HCT116 (cell line): ENCODE data around the gene TBC1D30. TPM values are rescaled to one million over a fixed set of nuclear protein-coding genes. Genes with fewer than 3 reads are reported as not detected.

ENCODE experiments used
- ATAC-seq: fragments of 200-7000 bp; cut with Tn5 transposase; 2 replicates; pipeline ENCODE4 v1.9.1; 2020; ENCODE audit warnings: mild to moderate bottlenecking, moderate library complexity
- BruUV-seq: library from RNA; stranded (reverse); fragments of 400-500 nt; replicated peaks from 2 replicates; lab custom pipeline; 2021; lab: Mats Ljungman, UMichigan
- CTCF ChIA-PET: fragments of 300-600 bp; sonication (Branson Sonifier 250); formaldehyde crosslinking; loops from one replicate; lab custom pipeline; 2021; ENCODE audit warnings: antibody characterized with exemption; lab: Charles Lee
- POLR2A ChIA-PET: fragments of 300-600, 350-600 bp; sonication (Branson Sonifier 250); formaldehyde crosslinking; loops from one replicate; lab custom pipeline; 2021; ENCODE audit warnings: antibody characterized with exemption; lab: Charles Lee
- RAD21 ChIA-PET, 2 experiments: fragments of 300-600 bp; sonication (Branson Sonifier 250); formaldehyde crosslinking; loops; one replicate each; lab custom pipeline; 2023; ENCODE audit warnings: low total read pairs in 2 of 2; ENCODE audit not compliant: uncharacterized antibody in 2 of 2, unreplicated experiment in 2 of 2, low non-redundant PET in 1 of 2; lab: Charles Lee
- DNase-seq: peaks from one replicate; pipeline ENCODE4 v3.0.0-alpha.2; 2010; ENCODE audit warnings: low read depth, low spot score
- H2AFZ ChIP-seq: fragments of 200-600 bp; shearing (Covaris generic), sonication (generic); 2 replicates; pipeline ENCODE4 v1.6.1; 2017; ENCODE audit warnings: low read depth, mixed run types, mixed read lengths, antibody characterized with exemption, low read length; ENCODE audit not compliant: poor library complexity, severe bottlenecking
- H3K27ac ChIP-seq: 2 replicates; pipeline ENCODE4 v1.5.1; 2012; ENCODE audit warnings: low read depth, low read length
- H3K27me3 ChIP-seq: fragments of 200-600 bp; sonication (generic); 2 replicates; pipeline ENCODE4 v1.6.1; 2016; ENCODE audit warnings: mixed run types, low read length, mixed read lengths; ENCODE audit not compliant: insufficient read depth
- H3K36me3 ChIP-seq, 2 experiments: fragments of 200-500 bp in 1 of 2; fragments of 200-600 bp in 1 of 2; sonication (Bioruptor generic) in 1 of 2; sonication (generic) in 1 of 2; 2 replicates each; pipeline versions ENCODE4 v1.5.1 to v1.6.1; 2014 to 2016; ENCODE audit warnings: low read length in 2 of 2, inconsistent platforms in 1 of 2, mixed read lengths in 1 of 2, mixed run types in 1 of 2; ENCODE audit not compliant: insufficient read depth in 2 of 2, control insufficient read depth in 1 of 2
- H3K4me1 ChIP-seq, 2 experiments: fragments of 200-600 bp in 1 of 2; sonication (generic) in 1 of 2; 2 replicates each; pipeline versions ENCODE4 v1.5.1 to v1.6.1; 2012 to 2017; ENCODE audit warnings: low read length in 2 of 2, inconsistent platforms in 1 of 2, mild to moderate bottlenecking in 1 of 2, mixed read lengths in 1 of 2, mixed run types in 1 of 2, moderate library complexity in 1 of 2; ENCODE audit not compliant: insufficient read depth in 2 of 2, control insufficient read depth in 1 of 2
- H3K4me2 ChIP-seq: fragments of 200-600 bp; sonication (generic); 2 replicates; pipeline ENCODE4 v1.6.1; 2017; ENCODE audit warnings: mixed run types, low read length, mixed read lengths
- H3K4me3 ChIP-seq, 2 experiments: fragments of 200-600 bp in 1 of 2; sonication (generic) in 1 of 2; replicated peaks in 1 of 2; 2 replicates each; pipeline ENCODE4 v1.5.1; 2011 to 2016; ENCODE audit warnings: low read length in 2 of 2, control low read depth in 1 of 2, low read depth in 1 of 2, mild to moderate bottlenecking in 1 of 2, mixed read lengths in 1 of 2, mixed run types in 1 of 2
- H3K79me2 ChIP-seq: fragments of 200-600 bp; sonication (generic); 2 replicates; pipeline ENCODE4 v1.6.1; 2017; ENCODE audit warnings: mild to moderate bottlenecking, mixed run types, low read length, moderate library complexity, mixed read lengths; ENCODE audit not compliant: insufficient read depth
- H3K9ac ChIP-seq: fragments of 200-600 bp; sonication (generic); 2 replicates; pipeline ENCODE4 v1.6.1; 2016; ENCODE audit warnings: low read length, mixed read lengths
- H3K9me2 ChIP-seq: fragments of 200-600 bp; sonication (generic), shearing (Covaris generic); 2 replicates; pipeline ENCODE4 v1.6.1; 2017; ENCODE audit warnings: mixed run types, mild to moderate bottlenecking, moderate library complexity; ENCODE audit not compliant: insufficient read depth
- H3K9me3 ChIP-seq, 2 experiments: fragments of 200-500 bp in 1 of 2; fragments of 200-600 bp in 1 of 2; sonication (Bioruptor generic) in 1 of 2; sonication (generic) in 1 of 2; 2 replicates each; pipeline ENCODE4 v1.6.1; 2014 to 2017; ENCODE audit warnings: low read length in 2 of 2, mixed read lengths in 2 of 2, inconsistent platforms in 1 of 2, low read depth in 1 of 2, mild to moderate bottlenecking in 1 of 2, mixed run types in 1 of 2, moderate library complexity in 1 of 2; ENCODE audit not compliant: control insufficient read depth in 1 of 2, insufficient read depth in 1 of 2
- H4K20me1 ChIP-seq: fragments of 200-600 bp; sonication (generic), shearing (Covaris generic); 2 replicates; pipeline ENCODE4 v1.6.1; 2017; ENCODE audit warnings: mixed run types, mild to moderate bottlenecking, moderate library complexity; ENCODE audit not compliant: insufficient read depth
- ATF3 ChIP-seq: IDR thresholded peaks from 2 replicates; pipeline ENCODE4 v1.6.1; 2012
- CBX3 ChIP-seq: IDR thresholded peaks from 2 replicates; pipeline ENCODE4 v1.6.1; 2012; ENCODE audit warnings: low read depth
- EGR1 ChIP-seq: IDR thresholded peaks from 2 replicates; pipeline ENCODE4 v1.6.1; 2012; ENCODE audit warnings: low read depth
- EZH2phosphoT487 ChIP-seq: fragments of 200-600 bp; IDR thresholded peaks from 2 replicates; pipeline ENCODE4 v1.6.1; 2018; ENCODE audit warnings: antibody characterized with exemption, borderline replicate concordance
- FOSL1 ChIP-seq: IDR thresholded peaks from 2 replicates; pipeline ENCODE4 v1.6.1; 2012; ENCODE audit warnings: low read depth
- MAX ChIP-seq: IDR thresholded peaks from 2 replicates; pipeline ENCODE4 v1.6.1; 2012
- POLR2A ChIP-seq: IDR thresholded peaks from 2 replicates; pipeline ENCODE4 v1.7.0; 2011; ENCODE audit warnings: borderline replicate concordance; ENCODE audit not compliant: insufficient read depth, insufficient read length; ENCODE audit errors: extremely low read depth
- RAD21 ChIP-seq: IDR thresholded peaks from 2 replicates; pipeline ENCODE4 v1.6.1; 2012; ENCODE audit warnings: low read depth, mild to moderate bottlenecking
- SP1 ChIP-seq: IDR thresholded peaks from 2 replicates; pipeline ENCODE4 v1.6.1; 2012; ENCODE audit warnings: low read depth
- TCF7L2 ChIP-seq: IDR thresholded peaks from 2 replicates; pipeline ENCODE4 v1.7.0; 2011; ENCODE audit warnings: borderline replicate concordance, inconsistent platforms; ENCODE audit not compliant: insufficient read depth, insufficient read length; ENCODE audit errors: extremely low read depth
- ZBTB33 ChIP-seq: IDR thresholded peaks from 2 replicates; pipeline ENCODE4 v1.6.1; 2011; ENCODE audit warnings: mild to moderate bottlenecking, low read length, moderate library complexity; ENCODE audit not compliant: insufficient replicate concordance; ENCODE audit errors: extremely low read depth
- ZFX ChIP-seq: fragments of 450-650 bp; IDR thresholded peaks from 2 replicates; pipeline ENCODE4 v1.6.1; 2017
- intact Hi-C: fragments of 100-400 bp; cut with micrococcal nuclease; formaldehyde crosslinking; loops from 2 replicates; pipeline ENCODE4 v1.10.0; 2022
- total RNA-seq: library from RNA; stranded (reverse); gene quantifications from one replicate; pipeline ENCODE4 v1.2.1, GENCODE V29; 2021; ENCODE audit not compliant: unreplicated experiment

Gene TBC1D30
- total RNA-seq, 1 experiment from 2014 or later, result 24.1 TPM

- peaks cover 0 to 25% of the 10 kb centered on the region in 2 experiments; a peak in 2 of 4 replicates for H3K4me1 ChIP-seq
- H3K9me2 ChIP-seq, result no peaks in the 10 kb centered on the region
- H4K20me1 ChIP-seq, result peaks cover 7% of the 10 kb centered on the region; the same call in 1 of the 2 replicates
- ATAC-seq (no peak; the same call in 1 of the 2 replicates), DNase-seq (no peak)
- POLR2A ChIA-PET, result interaction anchor here (0.6 kb wide), 1 partner anchor 286 kb away, joined by 3 read pairs; no protein-coding TSS in a partner anchor
- CTCF ChIA-PET, result interaction anchor here (2.2 kb wide), 1 partner anchor 9 kb away, joined by 14 read pairs; no protein-coding TSS in a partner anchor
- no peaks in the 10 kb centered on the region for H3K9me3 ChIP-seq
- H3K27me3 ChIP-seq, result no peaks in the 10 kb centered on the region
- intact Hi-C loops, result no loop called here
- H3K79me2 ChIP-seq, result peaks cover 37% of the 10 kb centered on the region
- no TSS peak for BruUV-seq
- no peak overlapping the region for H2AFZ ChIP-seq
- peak overlapping the region; percentile 11; the same call in 1 of the 2 replicates for H3K4me2 ChIP-seq
- no peak for TF ChIP-seq RAD21
- no peak for TF ChIP-seq TCF7L2
- no peak for TF ChIP-seq CBX3
- no peak for TF ChIP-seq FOSL1
- TF ChIP-seq POLR2A, result no peak
- TF ChIP-seq EZH2phosphoT487, result no peak
- no peak for TF ChIP-seq SP1
- no peak for TF ChIP-seq MAX
- no peak for TF ChIP-seq ZFX
- no peak for TF ChIP-seq EGR1
- no peak for TF ChIP-seq ZBTB33
- TF ChIP-seq ATF3, result no peak
- no peak overlapping the region for H3K9ac ChIP-seq
- RAD21 ChIA-PET, result no interaction called here
- no peak overlapping the region for H3K27ac ChIP-seq
- H3K36me3 ChIP-seq, result no peaks in the 10 kb centered on the region
- H3K4me3 ChIP-seq, result no peak overlapping the region
Measured at GRCh38 chr12:64810831-64811230, 13.6 kb upstream of the TBC1D30 start.
